K562 (cell line): Measurements from ENCODE around the gene DSCAM. TPM values are rescaled to one million over a fixed set of nuclear protein-coding genes. Genes with fewer than 3 reads are reported as not detected.

Experiments
- MYC ChIP-seq, 2 experiments: fragments of 250-450 bp in 1 of 2; sonication (Bioruptor Pico) in 1 of 2; IDR thresholded peaks; 2 replicates each; pipeline versions ENCODE4 v1.5.1 to v1.6.1; 2012 to 2021; ENCODE audit warnings: low read depth in 2 of 2, borderline replicate concordance in 1 of 2, improper control_type of control experiment in 1 of 2, low read length in 1 of 2, mild to moderate bottlenecking in 1 of 2, moderate library complexity in 1 of 2
- NFIX ChIP-seq: fragments of 250-450 bp; sonication (Bioruptor Pico); IDR thresholded peaks from 2 replicates; pipeline ENCODE4 v1.4.0; 2020; ENCODE audit warnings: low read depth, mild to moderate bottlenecking, moderate library complexity
- TEAD2 ChIP-seq: fragments of 450-650 bp; IDR thresholded peaks from 2 replicates; pipeline ENCODE4 v1.6.1; 2016; ENCODE audit warnings: missing genetic modification characterization, control low read depth, missing compliant biosample characterization
- U2AF1 ChIP-seq: fragments of 200-400 bp; formaldehyde crosslinking; optimal IDR thresholded peaks from 2 replicates; pipeline ENCODE3; 2017; ENCODE audit warnings: mild to moderate bottlenecking, low read depth, low read length, moderate library complexity
- ZNF146 ChIP-seq: IDR thresholded peaks from one replicate; pipeline ENCODE4 v1.6.1; 2018; ENCODE audit warnings: missing compliant biosample characterization; ENCODE audit not compliant: unreplicated experiment
- ZNF174 ChIP-seq: fragments of 250-450 bp; sonication (Bioruptor Pico); IDR thresholded peaks from 2 replicates; pipeline ENCODE4 v1.4.0; 2020; ENCODE audit warnings: mild to moderate bottlenecking
- ZNF224 ChIP-seq: sonication (generic); formaldehyde crosslinking; IDR thresholded peaks from 2 replicates; pipeline ENCODE4 v1.8.0; 2022; ENCODE audit warnings: mild to moderate bottlenecking, missing genetic modification reagents
- polyA plus RNA-seq, 8 experiments: library from polyadenylated mRNA; depleted of rRNA in 4 of 8; stranded (reverse) in 5 of 8; unstranded in 3 of 8; fragments of >200 nt; fragmentation: Nextera tagmentation in 2 of 8; fragmentation: Illumina TruSeq in 1 of 8; extraction: Ambion mirVana in 2 of 8; extraction: Trizol in 1 of 8; gene quantifications; 2 replicates each; pipeline versions ENCODE4 v1.2.1 to v1.2.3, GENCODE V29; 2011 to 2014; ENCODE audit warnings: inconsistent platforms in 1 of 8, missing spikeins in 1 of 8
- total RNA-seq, 7 experiments: library from RNA; depleted of rRNA in 6 of 7; stranded (reverse); fragments of >200 nt in 6 of 7; fragmentation: Illumina TruSeq in 2 of 7; extraction: Trizol in 2 of 7; gene quantifications; 2 replicates each; pipeline versions ENCODE4 v1.2.1 to v1.2.3, GENCODE V29; 2011 to 2021; ENCODE audit warnings: low replicate concordance in 1 of 7
- TF ChIP-seq, protein P1 (sequence below): fragments of 250-450 bp; sonication (Bioruptor Pico); IDR thresholded peaks from 2 replicates; pipeline ENCODE4 v1.8.0; 2022; ENCODE audit warnings: moderate library complexity, mild to moderate bottlenecking, inconsistent platforms
- TF ChIP-seq, protein P2 (sequence below): sonication (generic); formaldehyde crosslinking; IDR thresholded peaks from 2 replicates; pipeline ENCODE4 v1.8.0; 2022; ENCODE audit warnings: mild to moderate bottlenecking, missing genetic modification reagents, borderline replicate concordance

DSCAM gene
- total and polyA plus RNA-seq, 9 of the 15 experiments (the other 6 are each of a cell fraction or from before 2014, with no cell fraction given): not detected

DNA sequence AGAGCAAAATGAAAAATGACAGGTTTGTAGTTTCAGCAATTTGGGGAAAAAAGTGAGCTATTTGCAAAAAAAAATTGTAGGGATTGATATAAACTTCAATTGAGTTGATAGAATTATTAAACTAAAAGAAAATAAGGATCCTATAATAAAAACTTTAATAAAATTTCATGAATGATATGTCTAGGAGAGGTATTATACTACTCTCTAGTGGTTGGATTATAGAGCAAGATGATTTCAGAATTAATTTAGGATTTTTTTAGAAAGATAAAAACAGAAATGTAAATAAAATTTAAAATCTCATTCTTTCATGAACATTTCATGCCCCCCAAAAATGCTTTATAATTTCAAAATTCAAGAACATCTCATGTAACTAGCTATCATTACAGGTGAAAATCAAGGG lies 430.4 kb downstream of the DSCAM start (continued):
- TF ChIP-seq MYC (IDR thresholded peaks at IDR 0.05; ENCODE audit: low read depth, low read length): no peak
- TF ChIP-seq MYC (CRISPR knock-in tag; IDR thresholded peaks at IDR 0.05; ENCODE audit: borderline replicate concordance, low read depth): no peak
- TF ChIP-seq ZNF146 (CRISPR knock-in tag): no peak
- TF ChIP-seq ZNF174 (CRISPR knock-in tag): no peak
- TF ChIP-seq U2AF1: no peak
- no peak for TF ChIP-seq TEAD2 (tag)
- TF ChIP-seq NFIX: no peak
- TF ChIP-seq, protein P1, sequence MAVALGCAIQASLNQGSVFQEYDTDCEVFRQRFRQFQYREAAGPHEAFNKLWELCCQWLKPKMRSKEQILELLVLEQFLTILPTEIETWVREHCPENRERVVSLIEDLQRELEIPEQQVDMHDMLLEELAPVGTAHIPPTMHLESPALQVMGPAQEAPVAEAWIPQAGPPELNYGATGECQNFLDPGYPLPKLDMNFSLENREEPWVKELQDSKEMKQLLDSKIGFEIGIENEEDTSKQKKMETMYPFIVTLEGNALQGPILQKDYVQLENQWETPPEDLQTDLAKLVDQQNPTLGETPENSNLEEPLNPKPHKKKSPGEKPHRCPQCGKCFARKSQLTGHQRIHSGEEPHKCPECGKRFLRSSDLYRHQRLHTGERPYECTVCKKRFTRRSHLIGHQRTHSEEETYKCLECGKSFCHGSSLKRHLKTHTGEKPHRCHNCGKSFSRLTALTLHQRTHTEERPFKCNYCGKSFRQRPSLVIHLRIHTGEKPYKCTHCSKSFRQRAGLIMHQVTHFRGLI (CRISPR knock-in tag): no peak
- TF ChIP-seq, protein P2, sequence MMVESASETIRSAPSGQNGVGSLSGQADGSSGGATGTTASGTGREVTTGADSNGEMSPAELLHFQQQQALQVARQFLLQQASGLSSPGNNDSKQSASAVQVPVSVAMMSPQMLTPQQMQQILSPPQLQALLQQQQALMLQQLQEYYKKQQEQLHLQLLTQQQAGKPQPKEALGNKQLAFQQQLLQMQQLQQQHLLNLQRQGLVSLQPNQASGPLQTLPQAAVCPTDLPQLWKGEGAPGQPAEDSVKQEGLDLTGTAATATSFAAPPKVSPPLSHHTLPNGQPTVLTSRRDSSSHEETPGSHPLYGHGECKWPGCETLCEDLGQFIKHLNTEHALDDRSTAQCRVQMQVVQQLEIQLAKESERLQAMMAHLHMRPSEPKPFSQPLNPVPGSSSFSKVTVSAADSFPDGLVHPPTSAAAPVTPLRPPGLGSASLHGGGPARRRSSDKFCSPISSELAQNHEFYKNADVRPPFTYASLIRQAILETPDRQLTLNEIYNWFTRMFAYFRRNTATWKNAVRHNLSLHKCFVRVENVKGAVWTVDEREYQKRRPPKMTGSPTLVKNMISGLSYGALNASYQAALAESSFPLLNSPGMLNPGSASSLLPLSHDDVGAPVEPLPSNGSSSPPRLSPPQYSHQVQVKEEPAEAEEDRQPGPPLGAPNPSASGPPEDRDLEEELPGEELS: no peak
- no peak for TF ChIP-seq ZNF224 (CRISPR knock-in tag)
